Ramos (cell line): Measurements from ENCODE around the gene SLC25A42.
"Not testable (repeated sequence)": the region's sequence is repeated elsewhere in the genome, so short reads cannot be mapped to it uniquely, and the experiment has no call there.

ENCODE experiments used
- in situ Hi-C: fragments of 300-500 bp; cut with MboI; formaldehyde crosslinking; loops from one replicate; pipeline ENCODE4 v1.14.3; 2022; ENCODE audit warnings: low sequenced_read_pairs; ENCODE audit not compliant: unreplicated experiment

Gene SLC25A42

GRCh38 chr19:19063183-19064097 lies at the start of gene SLC25A42:
Gene SLC25A42 (plus strand): TSS chr19:19063994. CDS start chr19:19096125, 32,131 bp downstream.
- in situ Hi-C loops, result no loop called here

- in situ Hi-C loops, result no loop called here
Measured at GRCh38 chr19:19021115-19021514, 42.7 kb upstream of the SLC25A42 start.

- in situ Hi-C loops, result no loop called here
Measured at GRCh38 chr19:19022380-19022961, 41.3 kb upstream of the SLC25A42 start.

GRCh38 chr19:19023376-19023775 lies 40.4 kb upstream of the SLC25A42 start:
- in situ Hi-C loops, result not testable (repeated sequence)

GRCh38 chr19:19025861-19026260 lies 37.9 kb upstream of the SLC25A42 start:
- in situ Hi-C loops, result no loop called here

- in situ Hi-C loops, result no loop called here
Measured at GRCh38 chr19:19026299-19026971, 37.4 kb upstream of the SLC25A42 start.

GRCh38 chr19:19027228-19027627 lies 36.6 kb upstream of the SLC25A42 start:
- in situ Hi-C loops, result no loop called here

- in situ Hi-C loops, result no loop called here
Measured at GRCh38 chr19:19028526-19028925, 35.3 kb upstream of the SLC25A42 start.

- in situ Hi-C loops, result no loop called here
Measured at GRCh38 chr19:19031891-19032290, 31.9 kb upstream of the SLC25A42 start.

GRCh38 chr19:19032420-19033175 lies 31.2 kb upstream of the SLC25A42 start:
- in situ Hi-C loops, result no loop called here

- in situ Hi-C loops, result no loop called here
Measured at GRCh38 chr19:19033176-19033425, 30.7 kb upstream of the SLC25A42 start.

- in situ Hi-C loops, result no loop called here
Measured at GRCh38 chr19:19033426-19034203, 30.2 kb upstream of the SLC25A42 start, which contains the start of the genes ARMC6 and SUGP2. Gene ARMC6 (plus strand): TSS chr19:19033603. CDS start chr19:19034210, 607 bp downstream. Gene SUGP2 (minus strand): TSS chr19:19033517. CDS start chr19:19031071, 2,446 bp downstream.

GRCh38 chr19:19034204-19034624 lies 29.6 kb upstream of the SLC25A42 start:
- in situ Hi-C loops, result no loop called here

- in situ Hi-C loops, result no loop called here
Measured at GRCh38 chr19:19039901-19040300, 23.9 kb upstream of the SLC25A42 start.

GRCh38 chr19:19040417-19040816 lies 23.4 kb upstream of the SLC25A42 start:
- in situ Hi-C loops, result no loop called here

GRCh38 chr19:19042732-19043280 lies 21.0 kb upstream of the SLC25A42 start:
- in situ Hi-C loops, result no loop called here

GRCh38 chr19:19043481-19043880 lies 20.3 kb upstream of the SLC25A42 start:
- in situ Hi-C loops, result no loop called here

- in situ Hi-C loops, result no loop called here
Measured at GRCh38 chr19:19043881-19044280, 19.9 kb upstream of the SLC25A42 start.

GRCh38 chr19:19049406-19049805 lies 14.4 kb upstream of the SLC25A42 start:
- in situ Hi-C loops, result no loop called here
